Glomerular visceral epithelial cell (primary cell): ENCODE measurements around the gene MAPKAP1.
"Not testable (repeated sequence)": the region's sequence is repeated elsewhere in the genome, so short reads cannot be mapped to it uniquely, and the experiment has no call there.

Source experiments
- DNase-seq: peaks from one replicate; pipeline ENCODE4 v3.0.0-alpha.2; 2016; ENCODE audit errors: extremely low spot score

MAPKAP1 gene

DNA sequence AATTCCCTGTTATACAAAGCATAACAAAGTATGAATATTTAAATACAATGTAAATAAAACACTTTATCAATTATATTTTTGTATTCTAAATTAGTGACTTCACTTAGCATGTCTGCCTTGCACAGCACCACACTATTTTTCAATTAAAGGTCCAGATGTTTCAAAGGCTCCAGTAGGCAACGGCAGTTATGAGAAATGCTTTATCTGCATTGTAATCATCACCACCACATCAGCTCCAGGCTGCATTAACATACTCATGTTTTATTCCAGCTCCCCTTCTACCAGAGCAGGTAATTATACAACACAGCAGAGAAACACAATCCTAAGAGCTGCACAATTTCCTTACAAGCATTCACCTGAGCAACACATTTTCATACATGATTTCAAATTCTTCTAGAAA is 102.8 kb downstream of the MAPKAP1 start:
- no peak for DNase-seq

- DNase-seq: no peak
Measured at GRCh38 chr9:125603478-125604021, 103.5 kb downstream of the MAPKAP1 start.

GRCh38 chr9:125601961-125602360 is 105.0 kb downstream of the MAPKAP1 start:
- no peak for DNase-seq

DNA sequence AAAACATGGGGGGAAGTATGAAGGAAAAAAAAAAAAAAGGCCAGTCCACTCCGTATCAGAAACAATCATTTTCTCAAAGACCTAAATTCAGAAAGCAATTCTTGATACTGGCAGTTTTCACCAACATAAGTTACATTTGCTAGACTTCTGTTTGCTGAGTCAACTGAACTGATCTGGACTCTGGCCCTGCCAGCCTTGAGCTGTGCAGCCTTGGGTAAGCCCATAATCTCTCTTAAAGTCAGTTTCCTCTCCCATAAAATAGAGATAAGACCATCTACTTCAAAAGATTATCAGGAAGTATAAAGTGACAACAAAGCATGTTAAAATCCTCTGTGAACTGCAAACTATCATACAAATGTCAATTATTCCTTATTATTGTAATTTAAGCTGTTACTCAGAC is 106.8 kb downstream of the MAPKAP1 start:
- DNase-seq: no peak

DNA sequence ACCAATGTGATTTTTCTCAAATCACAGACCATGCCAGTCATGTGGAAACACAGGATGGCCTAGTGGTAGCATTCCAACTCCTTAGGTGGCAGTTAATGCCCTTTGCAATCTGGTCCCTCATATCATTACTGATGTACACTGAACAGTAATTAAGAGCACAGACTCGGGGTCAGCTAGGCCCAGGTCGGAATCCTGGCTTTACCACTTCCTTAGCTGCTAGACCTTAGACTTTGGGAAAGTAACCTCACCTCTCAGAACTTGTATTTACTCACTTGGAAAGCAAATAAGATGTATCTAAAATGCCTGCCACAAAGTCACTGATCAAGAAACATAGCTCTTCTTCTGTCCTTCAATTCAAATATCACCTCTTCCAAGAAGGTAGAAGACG is 112.8 kb downstream of the MAPKAP1 start:
- no peak for DNase-seq

DNA sequence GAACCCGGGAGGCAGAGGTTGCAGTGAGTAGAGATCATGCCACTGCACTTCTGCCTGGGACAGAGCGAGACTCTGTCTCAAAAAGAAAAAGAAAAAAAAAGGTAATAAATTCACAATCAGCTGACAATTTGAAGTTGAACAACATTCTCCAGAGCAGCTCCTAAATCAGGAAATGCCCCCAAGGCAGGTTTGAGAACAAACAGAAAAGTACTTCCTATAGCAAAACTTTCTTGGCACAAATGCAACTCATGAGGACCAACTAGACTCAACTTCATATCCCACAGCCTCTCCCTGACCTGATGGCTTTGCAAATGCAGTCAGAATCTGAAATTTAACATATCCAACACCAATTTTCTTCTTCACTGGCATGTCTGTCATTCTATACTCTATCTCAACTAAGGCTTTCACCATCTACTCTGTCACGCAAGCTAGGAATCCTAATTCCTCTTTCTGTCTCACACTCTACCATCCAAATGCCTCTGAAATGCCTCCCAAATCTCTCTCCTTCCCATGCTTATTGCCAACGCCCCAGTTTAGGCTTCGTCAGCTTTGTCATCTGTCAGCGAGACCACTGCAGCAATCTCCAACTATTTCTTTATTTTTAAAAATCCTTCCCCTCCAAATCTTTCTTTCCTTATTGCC is 113.3 kb downstream of the MAPKAP1 start:
- DNase-seq: no peak

- DNase-seq: no peak
Measured at GRCh38 chr9:125591888-125592287, 115.1 kb downstream of the MAPKAP1 start.

DNA sequence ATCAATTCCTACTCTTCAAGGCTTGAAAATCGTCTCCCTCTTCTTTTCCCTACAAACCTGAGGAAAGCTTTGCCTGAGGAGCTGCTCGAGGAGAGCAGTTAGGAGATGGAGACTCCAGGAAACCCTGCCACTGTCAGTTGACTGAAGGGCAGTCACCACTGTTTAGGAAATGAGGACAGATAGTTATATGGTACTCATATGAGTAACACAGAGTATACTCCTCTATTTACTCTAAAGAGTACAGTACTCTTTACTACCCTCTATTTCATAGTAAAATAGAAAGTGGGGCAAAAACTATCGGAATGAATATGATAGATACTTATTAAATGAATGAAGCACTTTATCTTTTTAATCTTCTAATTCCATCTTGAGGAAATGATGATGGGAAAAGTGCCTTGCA is 115.8 kb downstream of the MAPKAP1 start:
- no peak for DNase-seq

DNA sequence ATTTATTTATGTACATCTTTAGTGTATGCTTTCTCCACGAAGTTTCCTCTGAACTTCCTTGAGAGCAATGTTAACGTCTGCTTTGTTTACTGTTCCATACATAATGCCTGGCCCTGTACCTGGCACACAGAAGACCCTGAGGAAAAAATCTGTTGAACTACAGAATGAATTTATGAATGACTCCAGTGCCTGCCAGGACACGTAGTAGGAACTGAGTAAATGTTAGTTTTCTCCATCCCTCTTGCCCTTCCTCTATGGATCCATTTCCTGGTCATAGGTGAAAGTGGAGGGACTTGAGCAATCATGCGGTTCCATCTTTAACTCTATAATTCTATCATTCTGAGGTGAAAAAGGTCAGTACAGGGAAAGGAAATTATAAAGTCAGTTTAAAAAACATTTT is 117.7 kb downstream of the MAPKAP1 start:
- no peak for DNase-seq

GRCh38 chr9:125587819-125588460 is 119.1 kb downstream of the MAPKAP1 start:
- no peak for DNase-seq

DNA sequence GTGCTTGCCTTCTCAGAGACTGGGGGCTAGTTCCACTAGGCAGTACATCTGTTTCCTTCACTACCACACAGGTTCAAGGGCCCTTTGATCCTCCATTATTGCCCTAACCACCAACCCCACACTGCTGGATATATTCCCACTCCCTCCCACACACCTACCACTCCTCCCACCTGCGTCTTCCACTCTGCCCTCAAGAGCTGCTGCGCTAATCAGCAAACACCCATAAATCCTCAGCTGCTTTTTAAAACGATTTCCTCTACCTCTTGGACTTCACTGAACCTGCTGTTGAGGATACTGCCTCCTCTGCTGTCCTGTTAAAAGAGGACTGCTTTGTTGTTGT is 120.9 kb downstream of the MAPKAP1 start:
- DNase-seq: no peak

DNA sequence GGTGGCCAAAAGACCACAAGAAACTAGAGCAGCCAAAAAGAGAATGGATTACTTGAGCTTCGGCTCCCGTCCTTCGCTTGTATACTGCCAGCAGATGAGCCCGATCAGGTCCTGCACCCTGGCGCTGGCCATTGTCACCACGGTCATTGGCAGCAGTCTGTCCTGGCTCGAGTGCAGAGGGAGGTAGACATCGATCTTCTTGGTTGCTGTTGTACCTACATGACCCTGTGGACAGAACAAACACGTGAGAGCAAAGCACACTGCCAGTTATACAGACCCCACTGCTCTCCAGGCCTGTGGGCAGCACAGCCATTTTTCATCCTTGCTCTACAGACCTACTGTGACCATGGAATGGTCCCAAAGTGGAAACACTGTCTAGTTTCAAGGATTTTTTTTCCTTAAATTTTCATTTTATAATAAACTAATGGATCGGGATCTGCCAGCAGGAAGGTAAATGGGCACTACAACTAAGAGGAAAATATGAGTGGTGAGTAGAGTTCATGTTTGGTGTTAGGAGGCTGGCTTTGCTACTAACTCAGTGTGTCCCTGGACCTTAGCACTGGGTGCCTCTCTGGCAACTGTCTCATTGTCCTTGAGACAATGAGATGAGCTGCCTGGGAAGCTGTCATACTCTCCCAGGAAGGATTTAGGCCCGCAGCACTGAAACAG is 121.4 kb downstream of the MAPKAP1 start:
- DNase-seq: no peak

DNA sequence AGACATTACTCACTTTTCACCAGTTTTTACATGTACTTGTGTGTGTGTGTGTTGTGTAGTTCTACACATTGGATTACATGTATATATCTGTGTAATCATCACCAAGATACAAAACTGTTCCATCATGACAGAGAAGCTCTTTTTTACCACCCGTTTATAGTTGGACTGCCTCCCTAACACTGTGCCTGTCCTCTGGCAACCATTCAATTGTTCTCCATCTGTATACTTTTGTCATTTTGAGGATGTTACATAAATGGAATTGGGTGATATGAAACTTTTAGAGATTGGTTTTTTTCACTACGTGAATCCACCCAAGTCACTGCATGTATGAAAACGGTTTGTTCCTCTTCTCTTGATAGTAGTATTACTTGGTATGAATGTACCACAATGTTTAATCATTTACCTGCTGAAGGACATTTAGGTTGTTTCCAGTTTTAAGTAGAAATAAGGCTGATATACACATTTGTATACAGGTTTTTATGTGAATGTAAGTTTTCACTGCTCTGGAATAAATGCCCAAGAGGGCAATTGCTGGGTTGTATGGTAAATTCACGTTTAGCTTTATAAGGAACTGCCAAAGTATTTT is 126.2 kb downstream of the MAPKAP1 start:
- DNase-seq: no peak

GRCh38 chr9:125579030-125579932 is 127.7 kb downstream of the MAPKAP1 start:
- DNase-seq: no peak

DNA sequence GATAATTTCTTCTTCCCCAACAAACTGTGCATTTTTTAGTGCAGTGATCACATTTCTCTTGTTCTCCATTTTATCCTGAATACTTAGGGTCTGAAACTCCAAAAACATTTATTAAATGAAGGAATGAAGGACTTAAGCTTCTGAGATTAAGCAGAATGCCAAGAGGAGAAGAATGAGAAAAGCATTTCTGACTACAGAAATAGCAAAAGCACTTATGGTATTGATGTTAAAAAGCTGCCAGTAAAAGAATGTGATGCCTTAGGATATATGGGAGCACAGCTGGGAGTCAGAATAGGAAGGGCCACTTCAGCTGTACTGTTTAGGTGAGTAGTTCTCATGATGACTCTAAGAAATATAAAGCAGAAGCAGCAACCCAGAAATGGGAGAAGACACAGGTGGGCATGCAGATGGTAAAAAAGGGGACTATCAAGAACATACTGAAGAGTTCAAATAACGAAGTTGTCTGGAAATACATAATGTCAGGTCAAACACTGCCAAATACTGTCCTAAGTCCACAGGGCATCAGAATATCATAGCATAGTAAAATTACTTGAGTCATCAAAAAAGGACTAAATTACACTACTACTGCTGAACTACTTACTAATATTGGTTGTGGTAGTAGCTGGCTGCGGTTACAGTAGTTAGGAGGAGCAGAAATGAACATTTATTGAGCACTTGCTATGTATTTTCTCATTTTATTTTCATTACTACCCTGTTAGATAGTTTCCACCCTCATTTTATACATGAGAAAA is 132.7 kb downstream of the MAPKAP1 start:
- DNase-seq: no peak

- not testable (repeated sequence) for DNase-seq
Measured at GRCh38 chr9:125572461-125572860, 134.5 kb downstream of the MAPKAP1 start.

DNA sequence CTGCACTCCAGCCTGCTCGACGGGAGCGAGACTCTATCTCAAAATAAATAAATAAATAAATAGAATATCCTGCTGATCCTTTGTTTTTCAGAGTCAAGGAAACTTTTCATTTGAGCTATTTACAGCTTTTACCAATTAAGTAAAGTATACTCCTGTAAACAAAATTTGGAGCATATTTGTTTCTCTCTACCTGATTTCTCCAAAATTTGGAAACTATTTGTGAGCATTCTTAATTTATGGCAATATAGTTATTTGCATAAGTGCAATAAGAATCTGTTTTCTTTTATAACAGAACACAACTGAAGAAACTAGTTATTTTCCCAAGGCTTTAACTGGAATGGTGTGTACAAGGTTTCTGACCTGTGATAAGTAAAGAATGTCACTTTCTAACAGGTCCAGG is 135.2 kb downstream of the MAPKAP1 start:
- DNase-seq: not testable (repeated sequence)

DNA sequence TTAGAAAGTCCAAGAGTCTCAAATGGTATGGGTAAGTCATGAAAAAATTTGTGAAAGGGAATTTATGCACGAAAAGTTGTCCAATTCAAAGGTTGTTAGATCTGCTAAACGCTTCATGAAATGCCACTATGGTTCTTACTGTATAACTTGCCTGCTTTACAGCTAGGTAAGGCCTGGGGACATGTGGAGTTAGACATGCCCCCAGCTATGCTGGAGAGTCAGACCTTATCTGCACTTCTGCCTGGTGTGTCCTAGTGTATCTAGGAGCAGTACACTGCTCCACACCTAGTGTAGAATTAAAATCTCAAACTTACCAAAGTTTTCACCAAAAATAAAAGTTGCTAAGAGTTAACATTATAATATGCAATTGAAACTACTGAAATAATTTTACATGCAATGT is 136.8 kb downstream of the MAPKAP1 start:
- DNase-seq: no peak

GRCh38 chr9:125568621-125569020 is 138.4 kb downstream of the MAPKAP1 start:
- DNase-seq: no peak

- not testable (repeated sequence) for DNase-seq
Measured at GRCh38 chr9:125566051-125566450, 141.0 kb downstream of the MAPKAP1 start.

GRCh38 chr9:125565126-125565525 is 141.9 kb downstream of the MAPKAP1 start:
- DNase-seq: no peak
